ENCODE results near the gene FAP.

The FAP gene
- long read RNA-seq, result 0 reads

GRCh38 chr2:162243294-162243693 is at the start of gene FAP:
TSS of gene FAP (minus strand) at chr2:162243445. CDS start at chr2:162243327, 118 bp downstream.
- Histone ChIP-seq H3K27me3 (ENCODE audit: insufficient read depth, poor library complexity, severe bottlenecking) (no peaks in the 10 kb centered on the region), H3K27ac (replicated peaks) (no peak within 1 kb of the TSS), H3K4me3 (replicated peaks; ENCODE audit: insufficient read depth, low read length) (no peak within 1 kb of the TSS)
- TF ChIP-seq SPI1 (IDR thresholded peaks at IDR 0.05; ENCODE audit: borderline replicate concordance, low read depth), result no peak
- TF ChIP-seq CTCF (IDR thresholded peaks at IDR 0.05; ENCODE audit: insufficient read depth, low read length), result no peak
- no peak for TF ChIP-seq POLR2AphosphoS5 (IDR thresholded peaks at IDR 0.05; ENCODE audit: low read depth)
- TF ChIP-seq GABPA (IDR thresholded peaks at IDR 0.05; ENCODE audit: low read depth), result no peak
- no peak for TF ChIP-seq REST (IDR thresholded peaks at IDR 0.05; ENCODE audit: insufficient replicate concordance, low read depth)
- DNase-seq (ENCODE audit: low read depth in 1 of 2, low spot score in 1 of 2), result no peak

GRCh38 chr2:162291748-162292147 is 48.5 kb upstream of the FAP start:
- TF ChIP-seq SPI1 (IDR thresholded peaks at IDR 0.05; ENCODE audit: borderline replicate concordance, low read depth) (no peak), CTCF (IDR thresholded peaks at IDR 0.05; ENCODE audit: insufficient read depth, low read length) (no peak), POLR2AphosphoS5 (IDR thresholded peaks at IDR 0.05; ENCODE audit: low read depth) (no peak), REST (IDR thresholded peaks at IDR 0.05; ENCODE audit: insufficient replicate concordance, low read depth) (no peak), GABPA (IDR thresholded peaks at IDR 0.05; ENCODE audit: low read depth) (no peak)
- no peak for DNase-seq (ENCODE audit: low read depth in 1 of 2, low spot score in 1 of 2)
- Histone ChIP-seq H3K27ac (replicated peaks) (no peak overlapping the region), H3K4me3 (replicated peaks; ENCODE audit: insufficient read depth, low read length) (no peak overlapping the region), H3K27me3 (ENCODE audit: insufficient read depth, poor library complexity, severe bottlenecking) (no peaks in the 10 kb centered on the region)

GRCh38 chr2:162282765-162283425 is 39.6 kb upstream of the FAP start:
- Histone ChIP-seq H3K27me3 (ENCODE audit: insufficient read depth, poor library complexity, severe bottlenecking) (no peaks in the 10 kb centered on the region), H3K27ac (replicated peaks) (peak overlapping the region; percentile 4), H3K4me3 (replicated peaks; ENCODE audit: insufficient read depth, low read length) (no peak overlapping the region)
- TF ChIP-seq SPI1 (IDR thresholded peaks at IDR 0.05; ENCODE audit: borderline replicate concordance, low read depth) (no peak), REST (IDR thresholded peaks at IDR 0.05; ENCODE audit: insufficient replicate concordance, low read depth) (no peak), CTCF (IDR thresholded peaks at IDR 0.05; ENCODE audit: insufficient read depth, low read length) (no peak)
- DNase-seq (ENCODE audit: low read depth in 1 of 2, low spot score in 1 of 2), result no peak

All from HL-60 (cell line).